Upper lobe of left lung (tissue), 4 donors: ENCODE data around the gene TMEM30A.

Experiments
- CTCF ChIP-seq, 6 experiments: fragments of 450-650 bp in 4 of 6; fragments of 200-600 bp in 2 of 6; sonication (generic) in 2 of 6; IDR thresholded peaks; one replicate each; pipeline ENCODE4 v1.5.1; 2016 to 2019; ENCODE audit warnings: antibody characterized with exemption in 6 of 6
- EP300 ChIP-seq, 4 donors: sonication (generic); formaldehyde crosslinking; IDR thresholded peaks; one replicate each; pipeline ENCODE4 v1.5.1; 2017; ENCODE audit warnings: antibody characterized with exemption in 4 of 4, control low read depth in 2 of 4
- POLR2A ChIP-seq, 4 donors: fragments of 450-650 bp; IDR thresholded peaks; one replicate each; pipeline ENCODE4 v1.5.1; 2016 to 2017; ENCODE audit warnings: antibody characterized with exemption in 4 of 4, mild to moderate bottlenecking in 2 of 4
- POLR2AphosphoS5 ChIP-seq, 2 donors: sonication (generic); formaldehyde crosslinking; IDR thresholded peaks; one replicate each; pipeline ENCODE4 v1.5.1; 2017; ENCODE audit warnings: antibody characterized with exemption in 2 of 2

- TF ChIP-seq POLR2A (IDR thresholded peaks at IDR 0.05) (no peak), CTCF (IDR thresholded peaks at IDR 0.05) (no peak), POLR2AphosphoS5 (IDR thresholded peaks at IDR 0.05) (no peak), EP300 (IDR thresholded peaks at IDR 0.05) (no peak)
Observed at GRCh38 chr6:75286955-75287354, 2.4 kb upstream of the TMEM30A start.
